Posterior cingulate gyrus (tissue), 11 donors: ENCODE results near the gene RER1.
A peak's percentile ranks its signal among the peaks of the same experiment; 100 is the strongest.

Source experiments
- DNase-seq, 10 donors: peaks; one replicate each; pipeline versions ENCODE4 v3.0.0 to v3.0.0-alpha.2; 2020 to 2021; ENCODE audit warnings: mixed read lengths in 3 of 10
- intact Hi-C: fragments of 100-400 bp; cut with DNase I; formaldehyde crosslinking; loops from one replicate; pipeline ENCODE4 v1.15.1; 2023

RER1 gene

GRCh38 chr1:2385606-2386280 lies 5.9 kb upstream of the RER1 start:
- intact Hi-C loops = no loop called here
- DNase-seq = peak in 4 of 10 donors; percentile 21 to 76 (median 56)

DNA sequence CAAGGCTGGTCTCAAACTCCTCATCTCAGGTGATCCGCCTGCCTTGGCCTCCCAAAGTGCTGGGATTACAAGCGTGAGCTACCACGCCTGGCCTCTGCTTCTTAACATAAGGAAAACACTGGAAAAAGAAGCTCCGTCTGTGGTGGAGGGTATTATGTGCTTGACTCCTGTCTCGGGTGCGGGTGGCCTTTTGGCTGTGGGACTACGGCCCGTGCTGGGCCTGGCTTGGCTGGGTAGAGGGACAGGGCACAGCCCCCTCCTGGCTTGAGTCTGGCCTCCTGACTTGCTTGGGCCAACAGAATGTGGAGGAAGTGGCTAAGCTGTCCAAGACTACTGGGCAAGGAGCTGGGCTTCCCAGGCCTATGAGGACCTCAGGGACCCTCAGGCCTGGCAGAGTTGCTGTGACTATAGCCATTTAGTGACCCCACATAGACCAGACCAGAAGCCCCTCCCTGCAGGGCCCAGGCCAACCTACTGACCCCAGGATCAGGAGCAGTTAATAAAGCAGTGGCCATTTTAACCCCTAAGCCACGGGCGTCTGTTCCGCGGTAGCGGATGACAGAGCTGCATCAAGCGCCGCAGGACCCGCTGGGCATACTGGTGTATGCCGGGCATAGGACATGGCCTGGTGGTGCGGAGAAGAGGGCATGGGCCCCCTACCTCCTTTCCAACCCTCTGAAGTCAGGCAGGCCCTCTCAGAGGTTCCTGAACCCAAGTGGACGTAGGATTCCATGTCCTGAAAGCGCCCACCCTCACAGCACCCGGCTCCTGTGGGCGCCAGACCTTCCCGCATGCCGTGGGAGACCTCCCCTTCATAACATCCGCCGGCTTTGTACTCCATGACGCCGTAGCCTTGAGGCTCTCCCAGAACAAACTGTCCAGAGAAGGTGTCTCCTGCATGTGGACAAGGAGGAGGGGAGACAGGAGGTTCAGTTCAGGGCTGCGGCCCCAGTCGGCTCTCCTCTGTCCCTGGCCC lies 4.7 kb upstream of the RER1 start:
- intact Hi-C loops = no loop called here
- peak in 5 of 10 donors; percentile 1 to 70 (median 52) for DNase-seq

- intact Hi-C loops = no loop called here
- peak in 3 of 10 donors; percentile 16 to 74 (median 73) for DNase-seq
Measured at GRCh38 chr1:2388004-2388913, 3.4 kb upstream of the RER1 start.

DNA sequence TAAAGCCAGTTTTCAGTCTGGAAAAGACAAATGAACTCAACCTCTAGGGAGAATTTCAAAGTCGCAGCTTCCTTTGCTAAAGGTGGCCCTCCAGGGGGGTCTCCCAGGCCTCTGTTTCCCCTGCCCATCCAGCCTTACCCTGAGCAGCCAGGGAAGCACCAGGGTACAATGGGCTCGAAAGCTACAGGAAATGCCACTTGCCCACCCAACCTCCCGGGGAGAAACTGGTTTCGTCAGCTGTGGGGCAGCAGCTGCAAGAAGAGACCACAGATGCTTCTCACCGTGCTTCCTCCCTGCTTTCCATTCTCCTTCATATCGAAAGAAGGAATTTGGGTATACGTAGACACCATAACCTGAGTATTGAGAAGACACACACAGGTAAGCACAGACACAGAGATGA lies 2.0 kb upstream of the RER1 start:
- intact Hi-C loops = no loop called here
- DNase-seq = peak in 2 of 10 donors; percentile 7 to 55

GRCh38 chr1:2391931-2392509 lies 379 bp downstream of the RER1 start:
- DNase-seq = no peak
- intact Hi-C loops = loop anchor here (1.0 kb wide), 2 partner anchors 134 to 194 kb away; partner anchors contain the start of genes PANK4 and PRXL2B

GRCh38 chr1:2392686-2393085 lies 1.0 kb downstream of the RER1 start:
- intact Hi-C loops = no loop called here
- DNase-seq = no peak

GRCh38 chr1:2393471-2393877 lies 1.8 kb downstream of the RER1 start:
- intact Hi-C loops = no loop called here
- DNase-seq = no peak

DNA sequence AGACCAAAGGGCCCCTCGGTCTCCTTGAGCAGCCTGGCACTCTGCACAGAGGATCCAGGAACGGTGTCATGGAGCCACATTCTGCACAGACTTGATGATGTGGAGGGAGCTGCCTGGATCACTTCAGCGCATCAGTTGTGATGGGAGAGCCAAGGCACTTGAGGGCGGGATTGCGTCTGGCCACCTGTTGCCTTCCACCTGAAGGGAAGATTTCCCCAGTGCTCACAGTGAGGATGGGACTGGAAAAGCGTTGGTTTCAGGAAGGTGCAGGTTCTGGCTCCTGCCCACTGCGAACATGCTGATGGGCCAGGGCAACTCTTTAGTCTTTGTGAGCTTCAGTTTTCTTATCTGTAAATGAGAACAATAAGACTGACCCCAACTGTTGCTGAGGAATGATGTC lies 2.6 kb downstream of the RER1 start:
- intact Hi-C loops = no loop called here

DNA sequence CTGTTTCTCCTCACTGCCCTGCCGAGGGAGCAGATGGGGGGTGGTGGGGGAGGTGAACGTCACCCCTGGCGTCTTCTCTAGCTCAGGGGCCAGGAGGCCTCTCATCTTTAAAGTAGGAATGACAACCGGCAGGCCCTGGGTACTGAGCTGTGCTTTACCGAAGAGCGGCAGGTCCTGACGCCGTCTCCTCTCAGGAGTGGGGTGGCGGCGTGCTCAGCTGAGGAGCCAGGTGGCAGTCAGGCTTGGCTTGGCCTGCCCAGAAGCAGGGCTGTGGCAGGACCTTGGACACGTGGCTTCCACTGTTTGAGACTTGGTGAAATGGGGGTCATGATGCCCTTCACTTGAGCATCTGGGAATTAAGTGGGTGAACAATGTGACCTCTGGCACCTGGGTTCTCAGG lies 3.1 kb downstream of the RER1 start:
- no peak for DNase-seq
- intact Hi-C loops = no loop called here

More for the DNA sequence above, 2.6 kb downstream of the RER1 start:
- no peak for DNase-seq

DNA sequence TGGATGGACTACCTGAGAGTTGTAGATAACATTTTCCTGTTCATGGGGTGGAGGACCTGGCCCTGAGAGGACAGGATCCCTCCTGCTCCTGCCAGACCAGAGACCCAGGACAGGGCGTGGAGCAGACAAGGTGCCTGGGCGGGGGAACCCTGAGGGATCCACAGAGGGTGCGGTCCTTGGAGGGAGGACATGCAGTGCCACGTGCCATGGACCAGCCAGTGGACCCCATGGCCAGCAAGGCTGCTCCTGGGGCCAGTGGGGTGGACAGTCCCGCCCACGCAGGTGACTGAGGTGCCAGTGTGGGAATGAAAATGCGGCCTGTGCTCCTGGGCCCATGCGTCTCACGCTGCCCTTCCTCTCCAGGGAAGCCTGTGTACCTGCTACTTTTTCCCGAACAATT lies 3.6 kb downstream of the RER1 start:
- intact Hi-C loops = no loop called here
- no peak for DNase-seq

DNA sequence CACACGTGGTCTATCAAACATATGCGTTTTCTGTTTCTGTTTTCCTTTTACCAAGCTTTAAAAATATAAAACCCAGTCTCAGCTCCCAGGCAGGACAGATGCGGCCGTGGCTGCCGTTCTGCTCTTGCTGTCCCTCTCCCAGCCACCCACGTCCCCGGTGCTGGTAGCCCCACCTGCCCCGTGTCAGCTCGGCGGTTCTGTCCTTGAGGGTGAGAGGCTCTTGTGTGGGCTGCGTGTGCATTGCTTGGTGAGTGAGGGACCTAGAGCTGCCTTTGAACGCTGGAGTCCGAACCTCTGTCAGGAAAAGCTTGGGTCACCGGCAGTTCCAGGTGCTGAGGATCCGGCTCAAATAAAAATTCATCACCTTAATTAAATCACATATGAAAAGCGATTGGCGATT lies 4.4 kb downstream of the RER1 start:
- intact Hi-C loops = no loop called here
- DNase-seq = no peak

DNA sequence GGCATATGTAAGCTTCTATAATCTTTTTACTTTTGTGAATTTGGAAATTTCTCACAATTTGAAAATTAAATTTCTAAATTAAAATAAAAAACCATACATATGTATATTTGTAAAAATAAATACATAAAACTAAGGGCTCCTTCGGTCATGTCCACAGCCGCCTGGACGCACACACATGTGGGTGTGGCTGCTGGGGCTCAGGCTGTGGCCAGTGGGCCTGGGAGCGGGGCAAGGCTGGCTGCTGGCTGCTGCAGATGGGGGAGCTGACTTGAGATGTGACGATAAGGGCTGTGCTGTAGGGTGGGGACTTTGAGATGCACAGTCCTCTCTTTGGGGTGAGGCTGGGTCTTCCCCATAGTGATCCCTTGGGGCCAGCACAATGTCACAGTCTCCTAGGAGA lies 4.8 kb downstream of the RER1 start:
- intact Hi-C loops = no loop called here

DNA sequence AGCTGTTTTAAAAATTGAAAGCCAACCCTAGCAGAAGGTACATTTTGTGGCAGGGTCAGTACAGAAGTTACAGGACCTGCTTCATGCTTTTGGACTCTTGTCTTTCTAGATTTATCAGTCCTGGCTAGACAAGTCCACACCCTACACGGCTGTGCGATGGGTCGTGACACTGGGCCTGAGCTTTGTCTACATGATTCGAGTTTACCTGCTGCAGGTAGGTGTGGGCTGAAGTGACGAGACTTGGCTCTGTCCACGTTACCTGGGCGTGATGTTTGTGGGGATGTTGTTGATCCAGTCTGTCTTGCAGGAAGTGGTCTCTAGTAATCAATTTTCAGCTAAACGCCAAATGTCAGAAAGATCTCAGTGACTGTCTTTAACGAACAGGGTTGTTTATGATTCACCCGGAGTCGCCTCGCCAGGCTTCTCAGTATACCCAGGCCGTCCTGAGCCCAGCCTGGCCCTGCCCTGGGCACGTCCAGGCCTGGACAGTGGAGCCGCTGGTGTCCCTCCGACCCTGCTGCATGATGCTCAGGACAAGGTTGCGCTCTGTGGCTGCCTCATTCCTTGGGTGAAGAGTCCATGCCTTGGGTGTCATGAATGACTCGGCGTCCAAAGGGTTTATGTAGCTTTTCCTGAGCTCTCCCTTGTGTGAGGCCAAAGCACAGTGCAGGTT lies 5.5 kb downstream of the RER1 start:
- intact Hi-C loops = no loop called here
- no peak for DNase-seq

More for the DNA sequence above, 4.8 kb downstream of the RER1 start:
- no peak for DNase-seq

DNA sequence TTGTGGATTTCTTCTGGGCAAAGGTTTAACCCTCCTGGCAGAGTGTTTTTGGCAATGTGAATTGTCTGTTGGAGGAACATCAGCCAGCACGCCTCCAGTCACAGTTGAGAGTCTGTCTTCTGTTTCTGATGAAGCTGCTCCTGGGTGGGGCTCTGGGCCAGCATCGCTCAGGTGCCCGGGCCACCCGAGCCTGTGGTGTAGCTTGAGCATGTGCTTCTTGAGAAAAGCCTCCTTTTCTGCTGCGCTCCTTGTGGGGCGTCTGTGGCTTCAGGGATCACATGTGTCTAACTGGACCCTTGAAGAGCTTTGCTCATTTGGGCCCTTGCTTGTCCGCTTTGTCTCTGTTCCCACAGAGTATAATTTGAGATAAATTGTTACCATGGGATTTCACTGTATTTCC lies 7.2 kb downstream of the RER1 start:
- DNase-seq = no peak
- intact Hi-C loops = no loop called here

DNA sequence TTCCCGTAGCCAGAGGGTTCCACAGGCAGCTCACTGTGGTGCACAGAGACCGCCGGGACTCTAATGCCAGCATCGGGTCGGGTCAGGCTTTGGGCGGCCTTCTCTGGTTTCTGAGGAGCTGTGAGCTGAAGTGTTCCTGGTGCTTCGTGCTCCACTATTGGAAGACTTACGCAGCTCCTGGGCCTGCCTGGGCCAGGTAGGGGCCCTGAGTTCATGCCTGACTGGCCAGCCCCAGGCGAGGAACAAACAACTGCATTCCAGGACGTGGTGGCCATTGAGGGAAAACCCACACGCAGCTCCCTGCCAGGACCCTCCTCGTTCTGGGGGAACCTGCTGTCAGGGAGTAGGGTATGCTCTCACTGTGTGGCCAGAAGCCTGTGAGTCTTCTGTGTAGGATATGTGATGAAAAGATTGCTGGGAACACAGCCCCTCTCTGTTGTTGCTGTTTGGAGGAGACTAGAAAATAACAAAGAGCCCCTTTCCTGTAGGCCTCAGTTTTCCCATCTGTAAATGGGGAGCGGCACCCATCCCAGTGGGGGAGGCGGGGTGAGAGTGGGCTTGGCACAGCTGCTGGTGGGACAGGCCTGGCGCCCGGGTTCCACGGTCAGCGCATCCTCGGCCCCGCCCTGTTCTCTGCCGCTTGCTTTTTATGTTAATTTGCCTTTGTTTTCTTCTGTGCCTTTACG lies 8.4 kb downstream of the RER1 start:
- intact Hi-C loops = no loop called here
- no peak for DNase-seq

GRCh38 chr1:2400576-2400909 lies 8.9 kb downstream of the RER1 start:
- intact Hi-C loops = no loop called here
- no peak for DNase-seq

- intact Hi-C loops = no loop called here
- no peak for DNase-seq
Measured at GRCh38 chr1:2400950-2401649, 9.5 kb downstream of the RER1 start.

DNA sequence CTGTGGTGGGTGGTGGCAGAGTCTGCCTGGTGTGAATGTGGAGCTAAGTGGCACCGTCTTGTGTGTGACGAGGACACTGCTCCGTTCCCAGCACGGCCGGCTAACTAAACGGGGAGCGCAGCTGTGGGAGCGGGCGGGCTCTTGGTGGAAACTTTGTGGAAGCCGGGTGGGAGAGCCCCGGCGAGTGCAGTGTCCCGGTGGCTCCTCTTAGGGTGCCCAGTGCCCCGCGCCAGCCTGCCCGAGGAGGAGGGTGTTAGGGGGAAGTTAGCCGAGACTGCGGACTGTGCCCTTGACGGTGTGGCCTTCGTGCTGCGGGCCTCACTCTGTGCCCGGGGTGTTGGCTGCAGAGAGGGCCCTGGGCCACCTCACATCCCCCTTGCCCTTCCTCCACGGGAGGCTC lies 10.8 kb downstream of the RER1 start:
- intact Hi-C loops = no loop called here
- no peak for DNase-seq

- DNase-seq = no peak
- intact Hi-C loops = no loop called here
Measured at GRCh38 chr1:2403273-2403672, 11.6 kb downstream of the RER1 start.
